NB4 (cell line): Measurements from ENCODE around the gene DIP2C.

ENCODE experiments used
- POLR2A ChIP-seq: IDR thresholded peaks from 2 replicates; pipeline ENCODE4 v1.6.1; 2011; ENCODE audit warnings: mild to moderate bottlenecking; ENCODE audit not compliant: insufficient read length; ENCODE audit errors: extremely low read depth
- TF ChIP-seq, protein P1 (sequence below): IDR thresholded peaks from one replicate; pipeline ENCODE4 v1.5.1; 2012; ENCODE audit warnings: low read depth, low read length

DNA sequence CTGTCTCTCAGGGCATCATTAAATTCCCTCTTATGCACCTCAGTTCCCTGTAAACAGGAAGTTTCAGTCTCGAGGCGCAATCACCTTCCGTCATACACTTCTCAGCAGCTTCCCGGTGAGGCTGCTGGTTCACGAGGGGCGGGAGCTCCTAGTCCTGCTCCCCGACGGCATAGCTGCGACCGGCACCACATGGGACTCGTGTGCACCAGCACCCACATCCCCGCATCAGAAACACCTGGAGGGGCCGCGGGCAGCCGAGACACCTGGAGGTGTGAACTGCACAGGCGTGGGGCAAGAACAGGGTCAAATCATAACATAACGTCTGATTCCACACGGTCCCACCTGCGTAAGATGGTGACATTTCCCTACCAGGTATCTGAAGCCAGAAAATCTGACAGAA, 52.7 kb downstream of the DIP2C start:
- no peak for TF ChIP-seq POLR2A
- TF ChIP-seq, protein P1, sequence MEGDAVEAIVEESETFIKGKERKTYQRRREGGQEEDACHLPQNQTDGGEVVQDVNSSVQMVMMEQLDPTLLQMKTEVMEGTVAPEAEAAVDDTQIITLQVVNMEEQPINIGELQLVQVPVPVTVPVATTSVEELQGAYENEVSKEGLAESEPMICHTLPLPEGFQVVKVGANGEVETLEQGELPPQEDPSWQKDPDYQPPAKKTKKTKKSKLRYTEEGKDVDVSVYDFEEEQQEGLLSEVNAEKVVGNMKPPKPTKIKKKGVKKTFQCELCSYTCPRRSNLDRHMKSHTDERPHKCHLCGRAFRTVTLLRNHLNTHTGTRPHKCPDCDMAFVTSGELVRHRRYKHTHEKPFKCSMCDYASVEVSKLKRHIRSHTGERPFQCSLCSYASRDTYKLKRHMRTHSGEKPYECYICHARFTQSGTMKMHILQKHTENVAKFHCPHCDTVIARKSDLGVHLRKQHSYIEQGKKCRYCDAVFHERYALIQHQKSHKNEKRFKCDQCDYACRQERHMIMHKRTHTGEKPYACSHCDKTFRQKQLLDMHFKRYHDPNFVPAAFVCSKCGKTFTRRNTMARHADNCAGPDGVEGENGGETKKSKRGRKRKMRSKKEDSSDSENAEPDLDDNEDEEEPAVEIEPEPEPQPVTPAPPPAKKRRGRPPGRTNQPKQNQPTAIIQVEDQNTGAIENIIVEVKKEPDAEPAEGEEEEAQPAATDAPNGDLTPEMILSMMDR, result no peak
